ENCODE measurements around the gene ZNF853. TPM values are rescaled to one million over a fixed set of nuclear protein-coding genes. Genes with fewer than 3 reads are reported as not detected.
"Not testable (repeated sequence)": the region's sequence is repeated elsewhere in the genome, so short reads cannot be mapped to it uniquely, and the experiment has no call there.

ZNF853 gene
- total RNA-seq, 1 experiment from 2014 or later = 0.69 TPM

DNA sequence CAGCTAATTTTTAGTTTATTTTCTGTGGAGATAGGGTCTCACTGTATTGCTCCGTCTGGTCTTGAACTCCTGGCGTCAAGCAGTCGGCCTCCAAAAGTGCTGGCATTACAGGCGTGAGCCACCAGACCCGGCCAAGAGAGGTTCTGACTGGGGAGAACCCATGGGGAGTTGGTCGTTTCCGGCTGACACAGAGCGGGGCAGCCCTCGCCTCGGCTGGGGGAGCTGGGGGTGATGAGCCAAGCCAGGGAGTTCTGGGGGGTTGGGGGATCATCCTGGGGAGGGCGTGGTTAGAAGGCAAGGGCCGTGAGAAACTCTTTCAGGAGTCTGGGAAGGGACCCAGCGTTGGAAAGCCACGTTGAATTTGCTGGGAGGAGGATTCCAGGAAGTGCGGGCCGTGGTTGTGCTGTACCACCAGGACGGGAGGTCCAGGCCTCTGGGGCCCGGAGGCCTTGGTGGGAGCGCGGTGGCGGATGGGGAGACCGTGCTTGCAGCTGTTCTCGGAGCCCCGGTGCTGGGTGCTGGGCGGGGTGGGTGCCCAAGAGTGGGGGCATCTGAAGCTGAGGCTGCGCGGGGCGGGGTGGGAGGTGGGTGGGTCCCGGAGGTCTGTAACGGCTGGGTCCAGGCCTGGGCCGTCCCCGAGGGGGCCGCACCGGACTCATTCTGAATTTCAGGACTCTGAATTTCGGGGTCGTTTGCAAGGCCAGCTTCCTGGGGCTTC, 8.4 kb upstream of the ZNF853 start:
- DNase-seq (ENCODE audit: low read depth) = no peak

DNA sequence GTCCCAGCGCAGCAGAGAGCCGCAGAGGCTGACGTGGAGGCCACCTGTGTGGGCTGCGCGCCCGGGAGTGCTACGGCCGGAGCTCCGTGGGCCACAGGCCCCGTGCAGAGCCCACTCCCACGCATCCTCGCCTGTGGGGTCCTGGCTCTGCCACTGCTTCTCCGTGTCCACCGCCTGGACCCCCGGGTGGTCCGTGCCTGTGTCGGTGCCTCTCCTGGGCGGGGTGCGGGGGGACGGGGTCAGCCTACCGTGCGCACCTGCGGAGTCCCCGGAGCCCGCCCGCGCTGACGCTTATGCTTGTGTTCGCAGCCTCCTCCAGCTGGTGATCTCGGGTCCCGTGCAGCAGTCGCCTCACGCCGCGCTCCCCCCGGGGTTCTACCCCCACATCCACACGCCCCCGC, 7.8 kb upstream of the ZNF853 start:
- no peak for DNase-seq (ENCODE audit: low read depth)

DNA sequence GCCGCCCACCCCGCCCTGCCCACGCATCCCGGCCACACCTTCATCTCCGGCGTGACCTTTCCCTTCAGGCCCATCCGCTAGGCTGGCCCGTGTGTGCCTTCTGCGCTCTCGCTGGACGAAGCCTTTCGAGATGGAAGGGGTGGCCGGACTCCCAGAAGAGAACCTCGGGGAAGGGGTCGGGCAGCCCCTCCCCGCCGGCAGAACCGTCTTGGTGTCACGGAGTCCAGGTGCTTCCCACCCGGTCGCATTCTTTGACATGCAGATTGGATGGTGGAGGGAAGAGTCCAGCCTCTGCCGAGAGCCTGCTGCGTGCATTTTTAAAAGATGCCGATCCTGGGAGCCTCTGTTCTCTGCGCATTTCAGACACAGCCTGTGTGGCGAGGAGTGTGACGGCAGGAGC, 7.3 kb upstream of the ZNF853 start:
- DNase-seq (ENCODE audit: low read depth) = no peak

DNA sequence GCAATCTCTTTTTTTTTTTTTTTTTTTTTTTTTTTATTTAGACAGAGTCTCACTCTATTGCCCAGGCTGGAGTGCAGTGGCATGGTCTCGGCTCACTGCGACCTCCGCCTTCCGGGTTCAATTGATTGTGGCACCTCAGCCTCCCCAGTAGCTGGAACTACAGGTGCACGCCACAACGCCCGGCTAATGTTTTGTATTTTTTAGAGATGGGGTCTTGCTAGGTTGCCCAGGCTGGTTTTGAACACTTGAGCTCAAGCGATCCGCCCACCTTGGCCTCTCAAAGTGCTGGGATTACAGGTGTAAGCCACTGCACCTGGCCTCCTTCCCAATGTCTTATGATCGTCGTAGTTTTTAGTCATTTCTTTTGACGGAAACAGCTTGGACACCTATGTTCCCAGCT, 6.6 kb upstream of the ZNF853 start:
- no peak for DNase-seq (ENCODE audit: low read depth)

DNA sequence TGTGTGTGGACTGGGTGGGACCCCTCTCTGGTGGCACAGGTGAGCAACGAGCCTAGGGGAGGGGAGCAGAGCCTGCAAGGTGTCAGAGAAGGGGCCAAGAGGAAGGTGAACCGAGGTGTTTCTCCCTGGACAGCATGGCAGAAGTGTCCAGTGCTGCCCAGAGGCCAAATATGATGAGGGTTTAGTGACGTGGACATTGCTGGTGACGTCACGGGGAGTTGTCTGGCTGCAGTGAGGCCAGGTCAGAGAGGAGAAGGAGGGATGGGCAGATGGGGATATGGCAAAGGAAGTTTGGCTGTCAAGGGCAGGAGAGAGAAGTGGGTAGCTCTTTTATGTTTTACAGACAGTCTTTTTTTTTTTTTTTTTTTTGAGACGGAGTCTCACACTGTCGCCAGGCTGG, 2.6 kb upstream of the ZNF853 start:
- no peak for DNase-seq (ENCODE audit: low read depth)

DNA sequence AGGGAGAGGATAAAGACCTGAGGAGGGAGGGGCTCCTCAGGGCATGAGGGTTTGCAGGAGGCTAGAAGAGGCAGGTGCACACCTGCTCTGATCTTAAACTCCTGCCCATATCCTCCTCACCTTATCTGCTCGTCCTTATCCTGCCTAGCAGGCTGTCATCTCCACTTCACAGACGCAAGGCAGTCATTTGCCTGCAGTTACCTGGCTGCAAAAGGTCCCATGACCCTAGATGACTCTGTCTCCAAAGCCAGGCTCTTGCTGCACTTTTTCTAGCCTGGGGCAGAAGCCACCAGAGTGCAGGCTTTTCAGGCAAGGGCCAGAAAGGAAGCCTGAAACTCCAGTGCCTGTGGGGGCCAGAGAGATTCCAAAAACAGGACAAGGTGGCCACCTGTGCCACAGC, 1.7 kb upstream of the ZNF853 start:
- no peak for DNase-seq (ENCODE audit: low read depth)

DNA sequence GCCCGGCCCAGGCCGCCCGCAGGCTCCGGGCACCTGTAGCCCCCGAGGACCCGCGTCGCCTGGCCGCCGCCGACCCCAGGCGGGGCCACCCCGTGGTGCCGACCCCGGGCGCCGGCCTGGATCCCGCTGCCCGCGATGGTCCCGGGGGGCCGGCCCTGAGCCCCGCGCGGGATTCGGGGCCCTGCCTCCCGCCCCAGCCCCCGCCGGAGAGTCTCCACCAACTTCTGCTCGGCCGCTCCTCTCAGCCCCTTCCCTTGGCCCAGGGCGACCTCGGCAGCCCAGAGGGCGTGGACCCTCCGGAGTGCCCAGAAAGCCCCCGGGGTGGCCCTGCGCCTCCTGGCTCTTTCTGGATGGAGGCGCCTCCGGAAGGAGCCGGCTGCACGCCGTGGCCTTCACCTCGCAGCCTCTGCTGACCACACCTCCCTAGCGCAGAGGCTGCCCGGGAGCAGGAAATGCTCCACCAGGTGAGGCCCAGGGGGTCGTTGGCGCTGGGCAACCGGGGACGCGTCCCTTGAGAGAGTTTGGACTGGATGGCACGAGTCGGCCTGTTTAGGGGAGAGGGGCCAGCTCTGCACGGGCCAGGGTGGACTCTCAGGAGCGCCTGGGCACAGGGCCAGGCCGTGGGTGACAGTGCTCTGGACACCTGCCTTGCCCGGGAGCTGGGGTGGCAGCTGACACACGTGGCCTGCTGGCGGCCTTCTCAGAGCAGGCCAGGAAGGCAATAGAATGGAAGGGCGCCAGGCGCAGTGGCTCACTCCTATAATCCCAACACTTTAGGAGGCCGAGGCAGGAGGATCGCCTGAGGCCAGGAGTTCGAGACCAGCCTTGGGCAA, 529 bp downstream of the ZNF853 start:
- no peak for DNase-seq (ENCODE audit: low read depth)

DNA sequence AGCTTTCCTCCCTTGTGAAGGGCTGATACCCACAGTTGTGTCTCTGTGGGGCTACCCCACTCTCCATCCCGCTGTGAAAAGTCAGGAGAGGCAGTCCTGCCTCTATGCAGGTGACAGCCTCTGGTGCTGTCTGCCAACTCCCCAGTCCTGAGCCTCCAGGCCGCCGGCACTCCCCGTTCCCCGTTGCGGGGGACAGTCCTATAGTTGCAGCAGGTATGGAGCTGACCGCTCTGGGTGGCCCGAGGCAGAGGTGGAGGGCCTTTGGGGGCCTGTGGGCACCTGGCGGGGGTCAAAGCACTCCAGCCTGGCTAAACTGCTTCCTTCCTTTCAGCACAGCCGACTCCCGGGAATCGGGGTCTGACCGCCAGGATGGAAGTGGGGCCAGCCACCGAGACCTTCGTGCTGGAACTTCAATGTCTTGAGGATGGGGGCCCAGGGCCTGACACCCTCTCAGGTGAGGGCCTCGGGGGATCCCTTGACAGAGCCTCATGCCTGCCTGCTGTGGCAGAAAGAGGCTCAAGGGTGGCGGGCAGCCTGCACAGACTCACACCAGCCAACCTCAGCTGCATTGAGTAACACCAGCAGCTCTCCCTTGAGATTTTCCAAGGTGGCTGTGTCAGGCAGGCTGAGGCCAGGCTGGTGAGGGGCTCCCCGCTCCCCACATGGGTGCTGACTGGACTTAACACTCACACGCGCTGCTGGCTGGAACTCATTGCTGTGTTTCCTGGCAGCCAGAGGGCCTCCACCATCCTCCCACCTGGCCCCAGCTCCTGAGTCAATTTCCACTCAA, 1.6 kb downstream of the ZNF853 start:
- DNase-seq (ENCODE audit: low read depth) = no peak

DNA sequence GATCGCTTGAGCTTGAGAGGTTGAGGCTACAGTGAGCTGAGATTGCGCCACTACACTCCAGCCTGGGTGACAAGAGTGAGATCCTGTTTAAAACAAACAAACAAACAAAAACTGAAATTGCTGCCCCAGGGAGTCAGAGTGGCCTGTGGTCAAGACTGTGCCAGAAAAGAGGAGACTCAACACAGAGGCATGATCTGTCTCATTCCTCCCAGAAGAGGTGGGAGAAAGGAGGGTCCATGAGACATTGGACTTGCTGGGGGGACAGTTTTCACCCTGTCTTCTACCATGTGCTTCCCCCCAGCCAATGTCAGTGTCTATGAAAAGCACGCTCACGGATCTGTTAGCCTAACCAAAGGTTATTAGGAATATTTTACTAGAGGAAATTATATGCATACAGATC, 3.2 kb downstream of the ZNF853 start:
- peak; percentile 32 for DNase-seq (ENCODE audit: low read depth)

DNA sequence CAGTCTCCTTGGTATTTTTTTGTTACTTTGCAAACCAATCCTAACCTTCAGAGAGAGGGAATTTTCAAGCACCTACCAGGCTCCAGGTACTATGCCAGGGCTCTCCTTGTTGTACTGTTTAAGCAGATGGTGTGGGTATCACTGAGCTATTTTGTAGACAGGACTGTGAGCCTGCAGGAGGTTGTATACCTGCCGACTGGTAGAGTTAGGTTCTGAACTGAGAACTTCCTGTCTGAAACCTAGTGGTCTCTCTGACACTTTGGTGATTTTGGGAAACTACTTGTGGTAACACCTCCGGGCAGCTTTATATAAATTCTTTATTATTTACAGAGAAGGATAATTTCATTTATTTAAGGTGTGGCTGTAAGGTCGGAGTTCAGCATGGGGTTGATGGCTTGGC, 4.6 kb downstream of the ZNF853 start:
- no peak for DNase-seq (ENCODE audit: low read depth)

DNA sequence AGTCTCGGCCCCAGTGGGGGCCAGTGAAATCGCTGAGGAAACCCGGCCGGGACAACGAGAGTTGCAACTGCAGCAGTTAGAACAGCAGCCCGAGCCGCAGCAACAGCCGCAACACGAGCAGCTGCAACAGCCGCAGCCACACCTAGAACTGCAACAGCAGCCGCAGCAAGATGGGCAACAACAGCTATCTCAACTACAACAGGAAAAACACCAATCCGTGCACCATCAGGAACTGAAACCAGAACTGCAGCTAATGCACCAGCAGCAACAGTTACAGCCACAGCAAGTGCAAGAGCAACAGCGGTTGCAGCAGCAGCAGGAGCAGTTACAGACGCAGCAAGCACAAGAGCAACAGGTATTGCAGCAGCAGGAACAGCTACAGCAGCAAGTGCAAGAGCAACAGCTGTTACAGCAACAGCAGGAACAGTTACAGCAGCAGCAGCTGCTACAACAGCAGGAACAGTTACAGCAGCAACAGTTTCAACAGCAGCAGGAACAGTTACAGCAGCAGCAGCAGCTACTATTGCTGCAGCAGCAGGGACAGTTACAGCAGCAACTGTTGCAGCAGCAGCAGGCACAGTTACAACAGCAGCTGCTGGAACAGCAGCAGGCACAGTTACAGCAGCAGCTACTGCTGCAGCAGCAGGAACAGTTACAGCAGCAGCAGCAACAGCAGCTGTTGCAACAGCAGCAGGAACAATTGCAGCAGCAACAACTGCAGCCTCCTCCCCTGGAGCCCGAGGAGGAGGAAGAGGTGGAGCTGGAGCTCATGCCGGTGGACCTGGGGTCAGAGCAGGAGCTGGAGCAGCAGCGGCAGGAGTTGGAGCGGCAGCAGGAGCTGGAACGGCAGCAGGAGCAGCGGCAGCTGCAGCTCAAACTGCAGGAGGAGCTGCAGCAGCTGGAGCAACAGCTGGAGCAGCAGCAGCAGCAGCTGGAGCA, 6.1 kb downstream of the ZNF853 start:
- peak; percentile 34 for DNase-seq (ENCODE audit: low read depth)

DNA sequence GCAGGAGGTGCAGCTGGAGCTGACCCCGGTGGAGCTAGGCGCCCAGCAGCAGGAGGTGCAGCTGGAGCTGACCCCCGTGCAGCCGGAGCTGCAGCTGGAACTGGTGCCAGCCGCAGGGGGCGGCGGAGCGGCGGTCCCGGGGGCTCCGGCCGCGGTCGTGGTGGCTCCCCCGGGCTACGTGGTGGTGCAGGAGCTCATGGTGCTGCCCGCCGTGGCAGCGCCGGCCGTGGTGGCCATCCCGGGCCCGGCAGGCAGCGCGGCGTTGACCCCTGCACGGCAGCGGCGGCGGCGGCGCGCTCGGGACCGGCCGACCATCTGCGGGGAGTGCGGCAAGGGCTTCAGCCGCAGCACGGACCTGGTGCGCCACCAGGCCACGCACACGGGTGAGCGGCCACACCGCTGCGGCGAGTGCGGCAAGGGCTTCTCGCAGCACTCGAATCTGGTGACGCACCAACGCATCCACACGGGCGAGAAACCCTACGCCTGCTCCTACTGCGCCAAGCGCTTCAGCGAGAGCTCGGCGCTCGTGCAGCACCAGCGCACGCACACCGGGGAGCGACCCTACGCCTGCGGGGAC, 6.8 kb downstream of the ZNF853 start:
- DNase-seq (ENCODE audit: low read depth) = no peak

DNA sequence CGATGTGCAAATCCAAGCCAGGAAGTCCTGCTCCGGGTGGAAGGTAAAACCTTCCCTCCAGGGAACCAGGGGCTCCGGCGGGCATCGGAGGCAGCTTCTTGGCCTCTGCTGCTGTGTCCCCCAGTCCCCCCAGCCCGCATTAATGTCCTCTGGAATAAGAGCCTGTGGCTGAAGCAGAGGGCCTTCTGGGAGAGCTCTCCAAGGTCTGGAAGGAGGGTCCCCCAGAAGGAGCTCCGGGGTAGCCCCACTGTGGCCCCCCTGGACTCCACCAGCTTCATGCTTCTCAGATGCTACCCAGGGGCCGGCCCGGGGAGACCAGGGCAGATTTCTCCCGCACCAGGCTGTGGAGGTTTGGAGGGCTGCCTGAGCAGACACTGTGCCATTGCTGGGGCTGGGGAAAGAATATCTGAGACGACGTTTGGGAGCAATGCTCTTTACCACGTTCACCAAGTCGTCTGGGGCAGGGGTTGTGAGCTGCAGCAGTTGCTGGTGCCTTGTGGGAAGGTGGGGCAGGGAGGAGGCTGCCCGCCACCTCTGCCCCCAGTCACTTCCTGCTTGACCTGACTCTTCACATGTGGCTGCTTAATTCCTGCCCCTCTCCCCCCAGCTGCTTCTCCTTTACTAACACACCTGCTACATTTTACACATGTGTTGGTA, 8.3 kb downstream of the ZNF853 start:
- no peak for DNase-seq (ENCODE audit: low read depth)

DNA sequence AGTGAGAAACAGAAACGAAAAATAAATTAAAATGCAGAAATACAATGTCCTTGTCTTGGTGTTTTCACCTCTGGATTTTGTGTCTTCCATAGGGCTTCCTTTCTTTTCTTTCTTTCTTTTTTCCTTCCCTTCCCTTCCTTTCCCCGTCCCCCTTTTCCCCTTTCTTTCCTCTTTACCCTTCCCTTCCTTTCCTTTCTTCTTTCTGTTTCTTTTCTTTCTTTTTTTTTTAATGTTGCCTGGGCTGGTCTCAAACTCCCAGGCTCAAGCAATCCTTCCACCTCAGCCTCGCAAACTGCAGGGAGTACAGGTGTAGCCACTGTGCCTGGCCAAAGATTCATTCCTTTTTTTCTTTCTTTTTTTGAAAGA, 8.8 kb downstream of the ZNF853 start:
- no peak for DNase-seq (ENCODE audit: low read depth)

DNA sequence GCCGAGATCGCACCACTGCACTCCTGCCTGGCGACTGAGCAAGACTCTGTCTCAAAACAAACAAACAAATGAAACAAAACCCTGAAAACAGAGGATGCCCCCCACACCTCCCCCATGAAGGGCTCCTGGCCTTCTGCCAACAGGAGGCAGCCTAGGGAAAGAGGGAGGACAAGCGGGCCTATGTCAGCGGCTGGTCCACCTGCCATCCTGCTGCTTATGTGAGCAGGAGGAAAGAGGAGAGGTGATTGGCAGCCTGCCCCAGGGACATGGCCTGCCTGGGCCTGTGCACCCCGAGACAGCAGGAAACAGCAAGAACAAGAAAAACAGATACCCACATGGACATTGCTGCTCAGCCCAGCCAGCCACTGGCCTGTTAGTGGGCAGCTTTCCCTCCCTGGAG, 12.6 kb downstream of the ZNF853 start:
- no peak for DNase-seq (ENCODE audit: low read depth)

DNA sequence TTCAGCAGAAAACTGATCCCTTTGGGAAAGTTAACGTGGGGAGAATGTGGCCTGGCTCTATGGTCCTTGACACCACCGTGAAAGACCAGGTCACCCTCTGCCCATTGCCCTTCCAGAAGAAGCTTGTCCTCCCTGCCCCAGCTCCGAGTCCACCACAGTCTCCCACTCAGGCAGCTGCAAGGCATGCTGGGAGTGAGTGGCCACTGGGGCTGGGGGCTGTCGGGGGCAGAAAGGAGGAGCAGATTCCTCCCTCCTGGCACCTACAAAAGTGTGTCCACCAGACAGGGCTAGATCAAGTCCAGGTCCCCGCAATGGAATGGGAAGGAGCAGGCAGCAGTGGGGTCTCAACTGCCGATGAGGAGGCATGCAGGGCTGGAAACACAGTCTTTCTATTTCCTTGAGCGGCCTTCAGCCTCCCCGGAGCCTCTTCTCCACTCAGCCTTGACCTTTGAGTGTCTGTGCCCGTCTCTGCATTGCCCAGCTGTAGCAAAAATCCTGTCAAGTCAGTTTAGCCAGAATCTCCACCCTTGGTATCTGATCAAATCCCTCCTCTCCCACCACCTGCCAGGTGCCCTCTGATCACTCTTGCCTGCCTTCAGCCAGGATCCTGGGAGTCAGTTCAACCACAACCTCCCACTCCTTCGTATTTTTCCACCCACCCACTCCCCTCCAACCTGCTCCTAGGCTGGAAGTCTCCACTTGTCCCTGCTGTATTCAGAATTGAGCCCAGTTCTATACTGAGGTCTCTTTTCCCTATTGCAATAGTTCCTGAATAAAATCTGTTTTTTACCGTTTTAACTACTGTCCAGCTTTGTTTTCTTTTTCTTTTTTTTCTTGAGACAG, 14.8 kb downstream of the ZNF853 start:
- no peak for DNase-seq (ENCODE audit: low read depth)

DNA sequence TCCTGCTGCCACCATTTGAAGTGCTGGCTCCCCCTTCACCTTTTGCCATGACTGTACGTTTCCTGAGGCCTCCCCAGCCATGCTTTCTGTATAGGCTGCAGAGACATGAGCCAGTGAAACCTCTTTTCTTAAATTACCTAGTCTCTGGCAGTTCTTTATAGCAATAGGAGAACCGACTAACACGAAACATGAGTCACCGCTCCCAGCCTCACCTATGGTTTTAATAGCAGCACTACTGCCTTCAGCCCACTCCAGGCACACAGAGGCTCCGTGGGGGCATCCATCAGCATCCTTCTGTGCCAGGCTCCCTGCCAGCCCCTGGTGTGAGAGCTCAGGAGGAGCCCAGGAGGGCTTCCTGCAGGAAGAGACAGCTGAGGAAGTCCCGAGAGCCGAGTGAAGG, 16.2 kb downstream of the ZNF853 start:
- no peak for DNase-seq (ENCODE audit: low read depth)

DNA sequence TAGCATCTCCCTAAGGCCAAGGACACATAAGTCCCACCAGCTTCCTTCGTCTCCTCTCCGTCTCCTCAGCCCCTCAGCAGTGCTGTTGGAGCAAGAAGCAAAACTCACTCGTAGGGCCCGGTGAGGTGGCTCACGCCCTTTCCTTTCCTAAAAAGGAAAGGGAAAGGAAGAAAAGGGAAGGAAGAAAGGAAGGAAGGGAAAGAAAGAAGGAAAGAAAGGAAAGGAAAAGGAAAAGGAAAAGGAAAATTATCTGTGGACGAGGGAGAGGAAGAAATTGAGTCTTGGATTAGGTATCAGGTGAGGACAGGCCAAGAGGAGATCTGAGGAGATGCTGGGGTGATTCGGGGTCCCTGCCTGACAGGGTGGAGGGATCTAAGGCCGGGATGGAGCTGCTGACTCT, 18.6 kb downstream of the ZNF853 start:
- no peak for DNase-seq (ENCODE audit: low read depth)

DNA sequence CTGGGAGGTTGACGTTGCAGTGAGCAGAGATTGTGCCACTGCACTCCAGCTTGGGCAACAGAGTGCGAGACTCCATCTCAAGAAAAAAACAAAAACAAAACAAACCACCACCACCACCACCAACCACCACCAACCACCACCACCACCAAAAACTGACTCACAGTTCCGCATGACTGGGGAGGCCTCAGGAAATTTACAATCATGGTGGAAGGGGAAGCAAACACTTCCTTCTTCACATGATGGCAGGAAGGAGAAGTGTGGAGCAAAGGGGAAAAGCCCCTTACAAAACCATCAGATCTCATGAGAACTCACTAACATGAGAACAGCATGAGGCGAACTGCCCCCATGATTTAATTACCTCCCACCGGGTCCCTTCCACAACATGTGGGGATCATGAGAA, 19.6 kb downstream of the ZNF853 start:
- DNase-seq (ENCODE audit: low read depth) = not testable (repeated sequence)

Measured in LHCN-M2 (cell line).